ENCODE measurements around the gene UBTD2.

The UBTD2 gene

GRCh38 chr5:172303572-172304335, 20.2 kb upstream of the UBTD2 start:
- Histone ChIP-seq H3K4me3 (no peak overlapping the region), H3K27ac (no peak overlapping the region)
- DNase-seq (ENCODE audit: low spot score) = no peak
- no peak for TF ChIP-seq CTCF (IDR thresholded peaks at IDR 0.05)

- H3K27ac ChIP-seq = no peak overlapping the region
- no peak for DNase-seq (ENCODE audit: low spot score)
Measured at GRCh38 chr5:172303162-172303561, 19.6 kb upstream of the UBTD2 start.

GRCh38 chr5:172302047-172302710, 18.6 kb upstream of the UBTD2 start:
- no peak overlapping the region for H3K4me3 ChIP-seq
- no peak overlapping the region for H3K27ac ChIP-seq
- no peak for DNase-seq (ENCODE audit: low spot score)
- TF ChIP-seq CTCF (IDR thresholded peaks at IDR 0.05) = no peak

More at GRCh38 chr5:172303162-172303561, 19.6 kb upstream of the UBTD2 start:
- TF ChIP-seq CTCF (IDR thresholded peaks at IDR 0.05) = no peak
- H3K4me3 ChIP-seq = no peak overlapping the region

GRCh38 chr5:172299916-172300439, 16.4 kb upstream of the UBTD2 start:
- no peak for TF ChIP-seq CTCF (IDR thresholded peaks at IDR 0.05)
- H3K27ac ChIP-seq = no peak overlapping the region
- DNase-seq (ENCODE audit: low spot score) = no peak
- no peak overlapping the region for H3K4me3 ChIP-seq

GRCh38 chr5:172294831-172295230, 11.3 kb upstream of the UBTD2 start:
- H3K27ac ChIP-seq = no peak overlapping the region
- TF ChIP-seq CTCF (IDR thresholded peaks at IDR 0.05) = no peak
- no peak overlapping the region for H3K4me3 ChIP-seq
- no peak for DNase-seq (ENCODE audit: low spot score)

GRCh38 chr5:172293745-172294342, 10.3 kb upstream of the UBTD2 start:
- DNase-seq (ENCODE audit: low spot score) = no peak
- Histone ChIP-seq H3K4me3 (no peak overlapping the region), H3K27ac (no peak overlapping the region)
- TF ChIP-seq CTCF (IDR thresholded peaks at IDR 0.05) = no peak

Measured in coronary artery (tissue), 2 donors.